ENCODE results near the gene MAP4K5. TPM values are rescaled to one million over a fixed set of nuclear protein-coding genes. Genes with fewer than 3 reads are reported as not detected.

The MAP4K5 gene
- total and polyA plus RNA-seq, 2 of the 13 experiments (the other 11 are each of a cell fraction or from before 2014, with no cell fraction given), result 12.7 to 23.9 TPM

DNA sequence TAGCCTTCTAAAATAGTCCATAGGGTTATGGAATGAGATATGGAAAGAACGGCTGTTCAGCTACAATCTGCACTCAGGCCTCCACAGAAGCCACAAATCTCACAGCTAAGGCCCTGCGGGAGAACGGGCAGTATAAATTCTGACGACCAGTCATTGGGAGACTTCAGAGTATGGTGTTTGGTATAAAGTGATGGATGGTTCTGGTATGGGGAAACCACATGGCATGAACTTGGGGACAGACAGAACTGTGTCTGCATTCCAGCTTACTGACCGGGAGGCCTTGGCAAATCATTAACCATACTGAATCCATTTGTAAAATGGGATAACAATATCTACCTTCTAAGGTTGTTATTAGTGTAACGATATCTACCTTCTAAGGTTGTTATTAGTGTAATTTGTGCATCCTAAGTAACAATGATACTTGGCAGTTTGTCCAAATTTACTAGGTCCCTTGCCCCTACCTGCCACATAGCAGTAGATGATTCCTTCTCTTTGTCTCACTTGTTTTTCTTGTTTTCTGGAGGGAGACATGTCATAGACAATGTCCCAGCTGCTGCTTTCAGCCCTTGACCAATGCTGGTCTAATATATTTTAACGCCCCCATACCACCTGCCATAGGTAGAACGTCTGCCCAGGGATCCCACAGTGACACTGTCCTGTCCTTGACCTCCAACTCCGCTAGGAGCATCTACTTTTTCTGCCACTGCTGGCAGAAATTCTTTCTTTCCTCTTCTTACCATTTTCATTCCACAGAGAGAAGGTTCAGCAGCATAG, 142.5 kb downstream of the MAP4K5 start (continued):
- TF ChIP-seq HNF1B (CRISPR knock-in tag; IDR thresholded peaks at IDR 0.05) (peak; percentile 73), ZNF644 (CRISPR knock-in tag; IDR thresholded peaks at IDR 0.05; ENCODE audit: low read depth) (0 out of 2 replicates have a peak, but pooled peaks have one; percentile 12), ZNF546 (CRISPR knock-in tag; conservative IDR thresholded peaks at IDR 0.05) (no peak), EP300 (IDR thresholded peaks at IDR 0.05; ENCODE audit: low read depth in 2 of 2, low read length in 2 of 2) (no peak), EP300 (CRISPR knock-in tag; IDR thresholded peaks at IDR 0.05; ENCODE audit: borderline replicate concordance) (no peak), SP140L (CRISPR knock-in tag; IDR thresholded peaks at IDR 0.05; ENCODE audit: borderline replicate concordance) (no peak), RARA (CRISPR knock-in tag; IDR thresholded peaks at IDR 0.05) (peak; percentile 51), ZNF20 (CRISPR knock-in tag; IDR thresholded peaks at IDR 0.05) (no peak), KDM5A (IDR thresholded peaks at IDR 0.05; ENCODE audit: borderline replicate concordance, low read length) (no peak), ZNF460 (CRISPR knock-in tag; IDR thresholded peaks at IDR 0.05; ENCODE audit: borderline replicate concordance) (no peak), ZNF282 (IDR thresholded peaks at IDR 0.05; ENCODE audit: partially characterized antibody) (no peak), FOXA1 (IDR thresholded peaks at IDR 0.05) (no peak), FOXA1 (CRISPR knock-in tag; IDR thresholded peaks at IDR 0.05) (no peak), MIXL1 (CRISPR knock-in tag; IDR thresholded peaks at IDR 0.05) (no peak), NR2F6 (IDR thresholded peaks at IDR 0.05) (peak; percentile 30; the same call in 1 of the 2 replicates), NR2F6 (CRISPR knock-in tag; IDR thresholded peaks at IDR 0.05) (no peak), ZNF280B (CRISPR knock-in tag; IDR thresholded peaks at IDR 0.05; ENCODE audit: borderline replicate concordance) (no peak), ZNF570 (CRISPR knock-in tag; IDR thresholded peaks at IDR 0.05; ENCODE audit: borderline replicate concordance) (no peak)
